Measurements from ENCODE around the gene BACE1-AS.

DNA sequence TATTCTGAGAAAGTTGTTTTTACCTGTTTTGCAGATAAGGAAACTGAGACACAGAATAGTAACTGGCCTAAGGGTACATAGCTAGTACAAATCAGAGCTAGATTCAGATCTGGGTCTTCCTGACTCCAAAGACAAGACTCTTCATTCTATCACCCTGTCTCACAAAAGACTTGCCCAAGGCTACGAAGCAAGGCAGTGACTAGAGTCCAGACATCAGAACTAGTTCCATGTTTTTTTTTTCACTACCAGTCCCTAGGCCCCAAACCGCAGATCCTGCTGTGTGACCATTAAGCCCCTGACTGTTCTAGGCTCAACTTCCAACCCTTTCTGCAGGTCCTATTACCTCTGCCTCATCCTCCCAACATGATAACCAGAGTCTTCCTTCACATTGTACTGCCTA lies 1.5 kb downstream of the BACE1-AS start:
- TF ChIP-seq, protein P1, sequence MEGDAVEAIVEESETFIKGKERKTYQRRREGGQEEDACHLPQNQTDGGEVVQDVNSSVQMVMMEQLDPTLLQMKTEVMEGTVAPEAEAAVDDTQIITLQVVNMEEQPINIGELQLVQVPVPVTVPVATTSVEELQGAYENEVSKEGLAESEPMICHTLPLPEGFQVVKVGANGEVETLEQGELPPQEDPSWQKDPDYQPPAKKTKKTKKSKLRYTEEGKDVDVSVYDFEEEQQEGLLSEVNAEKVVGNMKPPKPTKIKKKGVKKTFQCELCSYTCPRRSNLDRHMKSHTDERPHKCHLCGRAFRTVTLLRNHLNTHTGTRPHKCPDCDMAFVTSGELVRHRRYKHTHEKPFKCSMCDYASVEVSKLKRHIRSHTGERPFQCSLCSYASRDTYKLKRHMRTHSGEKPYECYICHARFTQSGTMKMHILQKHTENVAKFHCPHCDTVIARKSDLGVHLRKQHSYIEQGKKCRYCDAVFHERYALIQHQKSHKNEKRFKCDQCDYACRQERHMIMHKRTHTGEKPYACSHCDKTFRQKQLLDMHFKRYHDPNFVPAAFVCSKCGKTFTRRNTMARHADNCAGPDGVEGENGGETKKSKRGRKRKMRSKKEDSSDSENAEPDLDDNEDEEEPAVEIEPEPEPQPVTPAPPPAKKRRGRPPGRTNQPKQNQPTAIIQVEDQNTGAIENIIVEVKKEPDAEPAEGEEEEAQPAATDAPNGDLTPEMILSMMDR (IDR thresholded peaks at IDR 0.05; ENCODE audit: insufficient read depth, low read depth, low read length), result no peak
- no peak for TF ChIP-seq EZH2 (IDR thresholded peaks at IDR 0.05; ENCODE audit: insufficient read depth, low read length)

Measured in astrocyte (in vitro differentiated cells and primary cell).